H1 (cell line): ENCODE data around the gene ZNF648. TPM values are rescaled to one million over a fixed set of nuclear protein-coding genes. Genes with fewer than 3 reads are reported as not detected.

ENCODE experiments used
- CTCF ChIA-PET: fragments of 300-600 bp; sonication (Branson Sonifier 250); formaldehyde crosslinking; loops from one replicate; lab custom pipeline; 2021; ENCODE audit not compliant: partially characterized antibody; lab: Charles Lee
- POLR2A ChIA-PET: fragments of 300-600 bp; sonication (Branson Sonifier 250); formaldehyde crosslinking; loops from one replicate; lab custom pipeline; 2021; ENCODE audit warnings: inconsistent platforms; ENCODE audit not compliant: partially characterized antibody; lab: Charles Lee
- DNase-seq, 2 experiments: peaks; one replicate each; pipeline versions ENCODE4 v3.0.0 to v3.0.0-alpha.2; 2010 to 2022; ENCODE audit warnings: low spot score in 2 of 2, low read depth in 1 of 2, mixed read lengths in 1 of 2
- FAIRE-seq: peaks from 2 replicates; lab custom pipeline; 2011; peaks lifted over from hg19 to GRCh38; lab: Jason Lieb, UNC
- H2AFZ ChIP-seq: 2 replicates; pipeline ENCODE4 v1.8.1; 2012; ENCODE audit warnings: low read length, inconsistent platforms
- H2AK5ac ChIP-seq: 2 replicates; pipeline ENCODE4 v1.6.1; 2013; ENCODE audit warnings: low read depth, low read length
- H2BK120ac ChIP-seq: replicated peaks from 2 replicates; pipeline ENCODE3; 2013; ENCODE audit warnings: low read depth, low read length, inconsistent platforms
- H2BK12ac ChIP-seq: 2 replicates; pipeline ENCODE4 v1.6.1; 2013; ENCODE audit warnings: low read depth, low read length
- H2BK15ac ChIP-seq: 2 replicates; pipeline ENCODE4 v1.6.1; 2013; ENCODE audit warnings: low read length
- H2BK20ac ChIP-seq: 2 replicates; pipeline ENCODE4 v1.6.1; 2013; ENCODE audit warnings: low read length
- H2BK5ac ChIP-seq: 2 replicates; pipeline ENCODE4 v1.6.1; 2013; ENCODE audit warnings: low read depth, low read length
- H3K14ac ChIP-seq: 2 replicates; pipeline ENCODE4 v1.6.1; 2013; ENCODE audit warnings: inconsistent platforms; ENCODE audit not compliant: insufficient read length
- H3K18ac ChIP-seq: 2 replicates; pipeline ENCODE4 v1.6.1; 2013; ENCODE audit warnings: low read length; ENCODE audit errors: extremely low read depth
- H3K23ac ChIP-seq: 2 replicates; pipeline ENCODE4 v1.6.1; 2013; ENCODE audit warnings: inconsistent platforms; ENCODE audit not compliant: insufficient read length
- H3K23me2 ChIP-seq: 2 replicates; pipeline ENCODE4 v1.6.1; 2013; ENCODE audit warnings: low read depth, low read length
- H3K27ac ChIP-seq: 2 replicates; pipeline ENCODE4 v1.6.1; 2011; ENCODE audit warnings: low read depth, low read length, inconsistent platforms
- H3K27me3 ChIP-seq, 4 experiments: replicated peaks in 1 of 4; 1 replicate in 1 of 4; 2 replicates in 3 of 4; pipeline versions ENCODE4 v1.6.1 to v1.8.1; 2011 to 2013; ENCODE audit warnings: low read length in 3 of 4, mild to moderate bottlenecking in 3 of 4, inconsistent platforms in 2 of 4, mixed read lengths in 2 of 4, moderate library complexity in 1 of 4; ENCODE audit not compliant: control insufficient read depth in 3 of 4, insufficient read depth in 3 of 4; ENCODE audit errors: extremely low read depth in 1 of 4
- H3K36me3 ChIP-seq, 4 experiments: 2 replicates each; pipeline versions ENCODE4 v1.6.1 to v1.8.1; 2011 to 2013; ENCODE audit warnings: mild to moderate bottlenecking in 4 of 4, low read length in 3 of 4, moderate library complexity in 2 of 4, control low read depth in 1 of 4, inconsistent platforms in 1 of 4; ENCODE audit not compliant: insufficient read depth in 4 of 4, control insufficient read depth in 2 of 4
- H3K4ac ChIP-seq: replicated peaks from 2 replicates; pipeline ENCODE3; 2013; ENCODE audit warnings: low read length, low read depth, mixed read lengths, inconsistent platforms; ENCODE audit not compliant: insufficient read length
- H3K4me1 ChIP-seq, 4 experiments: replicated peaks in 1 of 4; 1 replicate in 1 of 4; 2 replicates in 3 of 4; pipeline versions ENCODE4 v1.6.1 to v1.8.1; 2011 to 2013; ENCODE audit warnings: low read length in 3 of 4, inconsistent platforms in 2 of 4, mixed read lengths in 1 of 4; ENCODE audit not compliant: insufficient read depth in 4 of 4, control insufficient read depth in 3 of 4
- H3K4me2 ChIP-seq, 2 experiments: 2 replicates each; pipeline versions ENCODE4 v1.6.1 to v1.8.1; 2011 to 2013; ENCODE audit warnings: low read depth in 2 of 2, low read length in 2 of 2, control low read depth in 1 of 2, inconsistent platforms in 1 of 2, mild to moderate bottlenecking in 1 of 2; ENCODE audit not compliant: insufficient read depth in 1 of 2
- H3K4me3 ChIP-seq, 4 experiments: fragments of 200-600, 300-600 bp in 1 of 4; sonication (generic), shearing (Covaris generic), sonication (Bioruptor Twin) in 1 of 4; 2 replicates each; pipeline versions ENCODE4 v1.5.1 to v1.8.1; 2011 to 2016; ENCODE audit warnings: low read length in 4 of 4, low read depth in 3 of 4, control low read depth in 2 of 4, inconsistent platforms in 2 of 4, mild to moderate bottlenecking in 2 of 4, mixed read lengths in 1 of 4, moderate library complexity in 1 of 4; ENCODE audit not compliant: insufficient read depth in 2 of 4; ENCODE audit errors: extremely low read depth in 1 of 4
- H3K56ac ChIP-seq: replicated peaks from 2 replicates; pipeline ENCODE3; 2013; ENCODE audit warnings: low read depth, mild to moderate bottlenecking, mixed read lengths, low read length, inconsistent platforms; ENCODE audit not compliant: insufficient read length
- H3K79me1 ChIP-seq: 2 replicates; pipeline ENCODE4 v1.6.1; 2013; ENCODE audit warnings: low read depth, low read length, control low read depth
- H3K79me2 ChIP-seq, 2 experiments: 2 replicates each; pipeline versions ENCODE4 v1.6.1 to v1.8.1; 2012 to 2013; ENCODE audit warnings: low read length in 2 of 2, mild to moderate bottlenecking in 2 of 2, inconsistent platforms in 1 of 2; ENCODE audit not compliant: insufficient read depth in 2 of 2, control insufficient read depth in 1 of 2
- H3K9ac ChIP-seq, 4 experiments: replicated peaks in 1 of 4; 1 replicate in 1 of 4; 2 replicates in 3 of 4; pipeline versions ENCODE4 v1.6.1 to v1.8.1; 2011 to 2013; ENCODE audit warnings: low read depth in 3 of 4, low read length in 3 of 4, control low read depth in 2 of 4, mild to moderate bottlenecking in 2 of 4, moderate library complexity in 2 of 4, inconsistent platforms in 1 of 4; ENCODE audit errors: extremely low read depth in 1 of 4
- H3K9me3 ChIP-seq, 2 experiments: 2 replicates each; pipeline versions ENCODE4 v1.6.1 to v1.8.1; 2012 to 2013; ENCODE audit warnings: mild to moderate bottlenecking in 2 of 2, moderate library complexity in 2 of 2, control low read depth in 1 of 2, inconsistent platforms in 1 of 2, low read depth in 1 of 2, low read length in 1 of 2, mixed read lengths in 1 of 2; ENCODE audit not compliant: insufficient read depth in 2 of 2
- H4K20me1 ChIP-seq, 2 experiments: replicated peaks in 1 of 2; 2 replicates each; pipeline versions ENCODE3 to v1.8.1; 2011 to 2013; ENCODE audit warnings: inconsistent platforms in 2 of 2, low read length in 2 of 2, mild to moderate bottlenecking in 1 of 2; ENCODE audit not compliant: insufficient read depth in 2 of 2, control insufficient read depth in 1 of 2
- H4K5ac ChIP-seq: 2 replicates; pipeline ENCODE4 v1.6.1; 2013; ENCODE audit warnings: low read length, low read depth, mixed read lengths, inconsistent platforms; ENCODE audit not compliant: insufficient read length
- H4K8ac ChIP-seq: 2 replicates; pipeline ENCODE4 v1.8.0; 2013; ENCODE audit warnings: mild to moderate bottlenecking, moderate library complexity, low read length, inconsistent platforms; ENCODE audit not compliant: insufficient read depth; ENCODE audit errors: extremely low read depth
- H4K91ac ChIP-seq: replicated peaks from 2 replicates; pipeline ENCODE3; 2013; ENCODE audit warnings: low read length, mixed read lengths, inconsistent platforms; ENCODE audit not compliant: insufficient read length
- BCL11A ChIP-seq, 2 experiments: IDR thresholded peaks; one replicate each; pipeline ENCODE4 v1.6.1; 2011; ENCODE audit warnings: low read depth in 2 of 2, low read length in 2 of 2, mild to moderate bottlenecking in 2 of 2
- KDM5A ChIP-seq: fragments of 200-600 bp; IDR thresholded peaks from 2 replicates; pipeline ENCODE4 v1.7.1; 2012; ENCODE audit warnings: mild to moderate bottlenecking, low read length, inconsistent platforms, mixed read lengths
- SRF ChIP-seq: IDR thresholded peaks from 2 replicates; pipeline ENCODE4 v1.6.1; 2011; ENCODE audit warnings: mild to moderate bottlenecking, low read depth, low read length, moderate library complexity
- WGBS, 2 experiments: shearing (Covaris generic) in 1 of 2; methylation state at CpG; one replicate each; pipeline versions ENCODE4 v1.1.6 to v1.1.7; 2013 to 2015; ENCODE audit warnings: low lambda C conversion rate in 2 of 2, mixed read lengths in 2 of 2, inconsistent platforms in 1 of 2, low coverage in 1 of 2, missing lambda C conversion rate in 1 of 2; ENCODE audit not compliant: insufficient replicate concordance in 2 of 2, insufficient coverage in 1 of 2, insufficient read length in 1 of 2; ENCODE audit errors: extremely low coverage in 1 of 2, missing lambda C conversion rate in 1 of 2; 5-methylcytosine and 5-hydroxymethylcytosine counted together
- polyA plus RNA-seq, 7 experiments: library from polyadenylated mRNA; depleted of rRNA in 3 of 7; stranded (reverse) in 5 of 7; unstranded in 2 of 7; fragments of >200 nt in 5 of 7; fragments of 200-250 nt in 2 of 7; gene quantifications; 1 replicate in 5 of 7; 2 replicates in 1 of 7; 4 replicates in 1 of 7; pipeline versions ENCODE4 v1.2.1 to v1.2.3, GENCODE V29; 2011 to 2013; ENCODE audit warnings: missing spikeins in 2 of 7, mixed read lengths in 2 of 7
- total RNA-seq: library from RNA; stranded (reverse); fragmentation: NEBNext Ultra II Directional; extraction: Animal tissue kit (Norgen Biotek cat#: 25700); gene quantifications from 2 replicates; pipeline ENCODE4 v1.2.1, GENCODE V29; 2021

ZNF648 gene
- total and polyA plus RNA-seq, 2 of the 8 experiments (the other 6 are each of a cell fraction or from before 2014, with no cell fraction given) = 0.20 to 0.53 TPM

- no peak overlapping the region for H2BK20ac ChIP-seq
- FAIRE-seq (no peak), DNase-seq (no peak)
- 82% methylated on average over 4 of the region's 4 CpGs; no CpG with 5 or more reads in 1 of the 2 experiments for WGBS, 2 experiments
- ChIA-PET CTCF (interaction anchor here (0.6 to 3.3 kb wide), 6 partner anchors 7 to 569 kb away, joined by 3 to 8 read pairs (median 6); no protein-coding TSS in a partner anchor), POLR2A (no interaction called here)
- H3K36me3 ChIP-seq = no peaks in the 10 kb centered on the region
- no peaks in the 10 kb centered on the region for H4K20me1 ChIP-seq
- H4K5ac ChIP-seq = no peak overlapping the region
- no peak overlapping the region for H3K14ac ChIP-seq
- H3K18ac ChIP-seq = no peak overlapping the region
- H2AK5ac ChIP-seq = no peak overlapping the region
- H2BK12ac ChIP-seq = no peak overlapping the region
- no peak overlapping the region for H2BK5ac ChIP-seq
- no peak overlapping the region for H4K8ac ChIP-seq
- no peak overlapping the region for H4K91ac ChIP-seq
- H3K27me3 ChIP-seq = no peaks in the 10 kb centered on the region
- no peak overlapping the region for H3K56ac ChIP-seq
- H3K9ac ChIP-seq = no peak overlapping the region
- H3K27ac ChIP-seq = no peak overlapping the region
- no peaks in the 10 kb centered on the region for H3K79me2 ChIP-seq
- no peak overlapping the region for H3K23ac ChIP-seq
- H3K79me1 ChIP-seq = no peaks in the 10 kb centered on the region
- H3K23me2 ChIP-seq = no peaks in the 10 kb centered on the region
- H3K9me3 ChIP-seq = peaks cover 0 to 3% of the 10 kb centered on the region in 2 experiments; a peak in 1 of 4 replicates
- H3K4me2 ChIP-seq = no peak overlapping the region
- no peak overlapping the region for H3K4ac ChIP-seq
- no peak overlapping the region for H3K4me3 ChIP-seq
- TF ChIP-seq BCL11A (IDR thresholded peaks at IDR 0.05; ENCODE audit: low read depth in 2 of 2, low read length in 2 of 2) (no peak), SRF (no peak), KDM5A (no peak)
- H2BK15ac ChIP-seq = no peak overlapping the region
- H2AFZ ChIP-seq = no peak overlapping the region
- no peaks in the 10 kb centered on the region for H3K4me1 ChIP-seq
- no peak overlapping the region for H2BK120ac ChIP-seq
Observed at GRCh38 chr1:182050481-182051448, 10.7 kb downstream of the ZNF648 start.
